Astrocyte (in vitro differentiated cells and primary cell): ENCODE results near the gene DNER. TPM values are rescaled to one million over a fixed set of nuclear protein-coding genes. Genes with fewer than 3 reads are reported as not detected.

Source experiments
- DNase-seq: peaks from one replicate; pipeline ENCODE4 v3.0.0-alpha.2; 2010; ENCODE audit warnings: low read depth
- FAIRE-seq: peaks from 2 replicates; lab custom pipeline; 2011; peaks lifted over from hg19 to GRCh38; lab: Jason Lieb, UNC
- H2AFZ ChIP-seq: 2 replicates; pipeline ENCODE4 v1.6.0; 2012; ENCODE audit warnings: low read depth, low read length, inconsistent platforms
- H3K27ac ChIP-seq: 2 replicates; pipeline ENCODE4 v1.5.1; 2011; ENCODE audit warnings: low read depth, low read length, inconsistent platforms
- H3K27me3 ChIP-seq: 2 replicates; pipeline ENCODE4 v1.6.0; 2011; ENCODE audit warnings: low read length, inconsistent platforms; ENCODE audit not compliant: insufficient read depth
- H3K36me3 ChIP-seq: 2 replicates; pipeline ENCODE4 v1.5.1; 2011; ENCODE audit warnings: low read length, inconsistent platforms; ENCODE audit not compliant: insufficient read depth
- H3K4me1 ChIP-seq: 2 replicates; pipeline ENCODE4 v1.5.1; 2011; ENCODE audit warnings: low read length, inconsistent platforms; ENCODE audit not compliant: insufficient read depth
- H3K4me2 ChIP-seq: 2 replicates; pipeline ENCODE4 v1.6.0; 2012; ENCODE audit warnings: low read length, inconsistent platforms
- H3K4me3 ChIP-seq: 2 replicates; pipeline ENCODE4 v1.5.1; 2011; ENCODE audit warnings: low read depth, mild to moderate bottlenecking, low read length, inconsistent platforms; ENCODE audit not compliant: insufficient read depth
- H3K79me2 ChIP-seq: 2 replicates; pipeline ENCODE4 v1.6.0; 2012; ENCODE audit warnings: mild to moderate bottlenecking, low read length, inconsistent platforms; ENCODE audit not compliant: insufficient read depth
- H3K9ac ChIP-seq: 2 replicates; pipeline ENCODE4 v1.6.0; 2012; ENCODE audit warnings: mild to moderate bottlenecking, low read length, inconsistent platforms
- H3K9me3 ChIP-seq: 2 replicates; pipeline ENCODE4 v1.5.1; 2012; ENCODE audit warnings: low read depth, mild to moderate bottlenecking, low read length, inconsistent platforms; ENCODE audit not compliant: insufficient read depth
- H4K20me1 ChIP-seq: 2 replicates; pipeline ENCODE4 v1.6.0; 2012; ENCODE audit warnings: low read length, inconsistent platforms; ENCODE audit not compliant: insufficient read depth
- H3K27ac Mint-ChIP-seq: one replicate; pipeline ENCODE4 v1.8.0; 2021; ENCODE audit warnings: mild to moderate bottlenecking, mixed read lengths; ENCODE audit not compliant: unreplicated experiment
- H3K27me3 Mint-ChIP-seq: one replicate; pipeline ENCODE4 v1.8.0; 2021; ENCODE audit warnings: low read depth, mixed read lengths; ENCODE audit not compliant: unreplicated experiment
- H3K36me3 Mint-ChIP-seq: one replicate; pipeline ENCODE4 v1.8.0; 2021; ENCODE audit warnings: low read depth, mixed read lengths; ENCODE audit not compliant: unreplicated experiment
- H3K4me1 Mint-ChIP-seq: one replicate; pipeline ENCODE4 v1.8.0; 2021; ENCODE audit warnings: low read depth, mixed read lengths; ENCODE audit not compliant: unreplicated experiment
- H3K4me3 Mint-ChIP-seq: one replicate; pipeline ENCODE4 v1.8.0; 2021; ENCODE audit warnings: mild to moderate bottlenecking, moderate library complexity, mixed read lengths; ENCODE audit not compliant: unreplicated experiment
- H3K9me3 Mint-ChIP-seq: one replicate; pipeline ENCODE4 v1.8.0; 2021; ENCODE audit warnings: mild to moderate bottlenecking, mixed read lengths; ENCODE audit not compliant: unreplicated experiment
- CTCF ChIP-seq: IDR thresholded peaks from 2 replicates; pipeline ENCODE4 v1.5.1; 2011; ENCODE audit warnings: low read depth, mild to moderate bottlenecking, inconsistent platforms, low read length, moderate library complexity; ENCODE audit not compliant: insufficient read depth
- EZH2 ChIP-seq: IDR thresholded peaks from 2 replicates; pipeline ENCODE4 v1.6.1; 2012; ENCODE audit warnings: mild to moderate bottlenecking, low read length, inconsistent platforms; ENCODE audit not compliant: insufficient read depth
- total RNA-seq: library from RNA; stranded (reverse); gene quantifications from 2 replicates; pipeline ENCODE4 v1.2.1, GENCODE V29; 2021

DNER gene
- total RNA-seq, 1 donor from 2014 or later: 1.0 TPM

- Mint-ChIP-seq H3K27me3 (peaks cover 7% of the 10 kb centered on the region), H3K27ac (no peak overlapping the region), H3K36me3 (no peaks in the 10 kb centered on the region), H3K9me3 (no peaks in the 10 kb centered on the region), H3K4me3 (no peak overlapping the region), H3K4me1 (no peaks in the 10 kb centered on the region)
- Histone ChIP-seq H3K27ac (no peak overlapping the region), H3K79me2 (no peaks in the 10 kb centered on the region), H3K9me3 (no peaks in the 10 kb centered on the region), H3K4me1 (no peaks in the 10 kb centered on the region), H2AFZ (no peak overlapping the region), H3K4me2 (no peak overlapping the region), H3K36me3 (no peaks in the 10 kb centered on the region), H3K27me3 (no peaks in the 10 kb centered on the region), H3K4me3 (no peak overlapping the region), H4K20me1 (no peaks in the 10 kb centered on the region), H3K9ac (no peak overlapping the region)
- FAIRE-seq: no peak
- DNase-seq: no peak
- no peak for TF ChIP-seq EZH2
- no peak for TF ChIP-seq CTCF
Observed at GRCh38 chr2:229653531-229653930, 60.8 kb downstream of the DNER start.

DNA sequence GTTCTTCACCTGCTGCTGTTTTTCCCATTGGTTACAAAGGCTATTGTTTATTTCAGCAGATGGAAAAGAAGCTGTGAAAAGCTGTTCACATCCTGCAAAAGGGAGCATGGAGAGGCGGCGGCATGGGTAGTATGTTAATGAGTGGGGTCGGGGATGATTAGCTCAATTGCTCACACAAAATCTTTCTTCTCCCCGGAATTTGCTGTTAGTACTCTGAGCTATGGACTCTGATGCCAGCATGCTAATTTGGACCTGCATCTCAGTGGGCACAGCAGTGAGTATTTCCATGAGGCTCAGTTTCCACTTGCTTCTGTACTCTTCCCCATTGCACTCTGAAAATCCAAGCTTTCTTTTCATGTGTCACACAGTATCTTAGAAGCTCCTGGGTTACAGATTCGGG, 61.6 kb downstream of the DNER start:
- H3K4me3 ChIP-seq: no peak overlapping the region
- Mint-ChIP-seq H3K4me3 (no peak overlapping the region), H3K36me3 (no peaks in the 10 kb centered on the region), H3K27ac (no peak overlapping the region), H3K27me3 (peaks cover 7% of the 10 kb centered on the region), H3K9me3 (no peaks in the 10 kb centered on the region), H3K4me1 (no peaks in the 10 kb centered on the region)
- H3K27me3 ChIP-seq: no peaks in the 10 kb centered on the region
- DNase-seq: no peak
- no peaks in the 10 kb centered on the region for H3K9me3 ChIP-seq
- no peak overlapping the region for H3K27ac ChIP-seq
- TF ChIP-seq CTCF (no peak), EZH2 (no peak)
- H3K79me2 ChIP-seq: no peaks in the 10 kb centered on the region
- FAIRE-seq: no peak
- no peak overlapping the region for H3K4me2 ChIP-seq
- no peak overlapping the region for H2AFZ ChIP-seq
- H4K20me1 ChIP-seq: no peaks in the 10 kb centered on the region
- no peak overlapping the region for H3K9ac ChIP-seq
- no peaks in the 10 kb centered on the region for H3K36me3 ChIP-seq
- no peaks in the 10 kb centered on the region for H3K4me1 ChIP-seq

GRCh38 chr2:229650901-229651300, 63.5 kb downstream of the DNER start:
- Histone ChIP-seq H3K36me3 (no peaks in the 10 kb centered on the region), H3K27ac (no peak overlapping the region), H3K4me2 (no peak overlapping the region), H2AFZ (no peak overlapping the region), H3K9me3 (no peaks in the 10 kb centered on the region), H3K27me3 (no peaks in the 10 kb centered on the region), H3K9ac (no peak overlapping the region), H3K4me3 (no peak overlapping the region), H3K79me2 (no peaks in the 10 kb centered on the region), H4K20me1 (no peaks in the 10 kb centered on the region), H3K4me1 (no peaks in the 10 kb centered on the region)
- no peak for DNase-seq
- Mint-ChIP-seq H3K27me3 (peaks cover 7% of the 10 kb centered on the region), H3K9me3 (no peaks in the 10 kb centered on the region), H3K27ac (no peak overlapping the region), H3K4me1 (no peaks in the 10 kb centered on the region), H3K36me3 (no peaks in the 10 kb centered on the region), H3K4me3 (no peak overlapping the region)
- FAIRE-seq: no peak
- TF ChIP-seq CTCF: no peak
- no peak for TF ChIP-seq EZH2
